K562 (cell line): ENCODE results near the gene MORC4. TPM values are rescaled to one million over a fixed set of nuclear protein-coding genes. Genes with fewer than 3 reads are reported as not detected.

Source experiments
- ATAC-seq: fragments of 200-7000 bp; cut with Tn5 transposase; 3 replicates; pipeline ENCODE4 v1.9.1; 2020; ENCODE audit warnings: moderate library complexity
- BruUV-seq: library from RNA; stranded (reverse); fragments of 400-500 nt; replicated peaks from 2 replicates; lab custom pipeline; 2021; lab: Mats Ljungman, UMichigan
- CTCF ChIA-PET: fragments of 300-600 bp; formaldehyde crosslinking; extraction: SDS; loops from one replicate; lab custom pipeline; 2021; ENCODE audit warnings: low intra/inter-chr PET ratio; lab: Yijun Ruan, JAX
- POLR2A ChIA-PET: fragments of 300-600, 350-650 bp; sonication (Branson Sonifier 250); formaldehyde crosslinking; extraction: SDS; loops from one replicate; lab custom pipeline; 2021; ENCODE audit warnings: antibody characterized with exemption, inconsistent platforms; lab: Yijun Ruan, JAX
- DNase-seq, 4 experiments: peaks; one replicate each; pipeline versions ENCODE4 v3.0.0 to v3.0.0-alpha.2; 2011 to 2018; ENCODE audit warnings: low spot score in 3 of 4, mixed read lengths in 3 of 4; ENCODE audit errors: extremely low read depth in 1 of 4
- FAIRE-seq: peaks from 2 replicates; lab custom pipeline; 2011; peaks lifted over from hg19 to GRCh38; lab: Jason Lieb, UNC
- H2AFZ ChIP-seq: 2 replicates; pipeline ENCODE4 v1.6.0; 2011; ENCODE audit warnings: low read depth, low read length, control low read depth, inconsistent platforms
- H3K27ac ChIP-seq: fragments of 200-600 bp; 3 replicates; pipeline ENCODE4 v1.8.0; 2011; ENCODE audit warnings: low read depth, mild to moderate bottlenecking, control low read depth, inconsistent platforms, low read length, moderate library complexity, mixed read lengths; ENCODE audit errors: extremely low read depth
- H3K27me3 ChIP-seq, 2 experiments: fragments of 300-600 bp in 1 of 2; 2 replicates in 1 of 2; 3 replicates in 1 of 2; pipeline versions ENCODE4 v1.6.0 to v1.8.0; 2011; ENCODE audit warnings: inconsistent platforms in 2 of 2, low read length in 2 of 2, mild to moderate bottlenecking in 1 of 2, mixed read lengths in 1 of 2, moderate library complexity in 1 of 2; ENCODE audit not compliant: control insufficient read depth in 2 of 2, insufficient read depth in 2 of 2
- H3K36me3 ChIP-seq: fragments of 300-600 bp; 3 replicates; pipeline ENCODE4 v1.8.0; 2011; ENCODE audit warnings: mild to moderate bottlenecking, low read length, inconsistent platforms; ENCODE audit not compliant: control insufficient read depth, insufficient read depth
- H3K4me1 ChIP-seq, 2 experiments: fragments of 200-600 bp in 1 of 2; replicated peaks in 1 of 2; 2 replicates in 1 of 2; 3 replicates in 1 of 2; pipeline versions ENCODE4 v1.5.1 to v1.8.0; 2011; ENCODE audit warnings: inconsistent platforms in 2 of 2, low read length in 2 of 2, mild to moderate bottlenecking in 1 of 2, mixed read lengths in 1 of 2, moderate library complexity in 1 of 2; ENCODE audit not compliant: control insufficient read depth in 2 of 2, insufficient read depth in 2 of 2
- H3K4me2 ChIP-seq: 2 replicates; pipeline ENCODE4 v1.6.1; 2011; ENCODE audit warnings: low read length, control low read depth, inconsistent platforms, mixed read lengths; ENCODE audit not compliant: insufficient read depth
- H3K4me3 ChIP-seq: fragments of 200-600 bp; sonication (generic), shearing (Covaris generic); 2 replicates; pipeline ENCODE4 v1.5.1; 2016; ENCODE audit warnings: control low read depth, inconsistent platforms
- H3K79me2 ChIP-seq: fragments of 200-600 bp; 3 replicates; pipeline ENCODE4 v1.8.0; 2011; ENCODE audit warnings: low read length, inconsistent platforms; ENCODE audit not compliant: control insufficient read depth, insufficient read depth
- H3K9ac ChIP-seq, 2 experiments: 2 replicates each; pipeline versions ENCODE4 v1.6.0 to v1.6.1; 2011; ENCODE audit warnings: low read depth in 2 of 2, low read length in 2 of 2, control low read depth in 1 of 2, inconsistent platforms in 1 of 2, mild to moderate bottlenecking in 1 of 2, mixed read lengths in 1 of 2; ENCODE audit not compliant: insufficient read depth in 1 of 2
- H3K9me1 ChIP-seq: one replicate; pipeline ENCODE4 v1.6.0; 2011; ENCODE audit warnings: inconsistent platforms, mild to moderate bottlenecking, low read length, moderate library complexity; ENCODE audit not compliant: control insufficient read depth, insufficient read depth
- H3K9me3 ChIP-seq: replicated peaks from 2 replicates; pipeline ENCODE4 v1.5.1; 2011; ENCODE audit warnings: low read depth, low read length, inconsistent platforms; ENCODE audit not compliant: control insufficient read depth, insufficient read depth
- H4K20me1 ChIP-seq: replicated peaks from 2 replicates; pipeline ENCODE4 v1.6.1; 2011; ENCODE audit warnings: low read length, inconsistent platforms, mixed read lengths; ENCODE audit not compliant: control insufficient read depth, insufficient read depth
- BCOR ChIP-seq: fragments of 450-650 bp; IDR thresholded peaks from 2 replicates; pipeline ENCODE4 v1.6.1; 2016
- BRD9 ChIP-seq: fragments of 450-650 bp; IDR thresholded peaks from 2 replicates; pipeline ENCODE4 v1.6.1; 2018; ENCODE audit warnings: low read depth; ENCODE audit not compliant: partially characterized antibody
- CBX1 ChIP-seq: sonication (generic); IDR thresholded peaks from 2 replicates; pipeline ENCODE4 v1.6.1; 2016; ENCODE audit warnings: antibody characterized with exemption, low read depth, mild to moderate bottlenecking
- HDAC3 ChIP-seq: fragments of 450-650 bp; IDR thresholded peaks from 2 replicates; pipeline ENCODE4 v1.6.1; 2018; ENCODE audit warnings: borderline replicate concordance, mild to moderate bottlenecking, moderate library complexity; ENCODE audit not compliant: partially characterized antibody
- MCM7 ChIP-seq, 2 experiments: fragments of 450-650 bp; IDR thresholded peaks; 2 replicates each; pipeline ENCODE4 v1.6.1; 2016 to 2018
- PCBP2 ChIP-seq: fragments of 200-400 bp; formaldehyde crosslinking; IDR thresholded peaks from 2 replicates; pipeline ENCODE4 v1.6.1; 2018; ENCODE audit warnings: low read length, low read depth, mild to moderate bottlenecking, moderate library complexity; ENCODE audit not compliant: poor library complexity, severe bottlenecking
- SMARCB1 ChIP-seq: IDR thresholded peaks from 2 replicates; pipeline ENCODE4 v1.6.1; 2011; ENCODE audit warnings: improper control_type of control experiment, low read depth; ENCODE audit not compliant: insufficient read length
- ZFX ChIP-seq: sonication (generic); formaldehyde crosslinking; IDR thresholded peaks from 2 replicates; pipeline ENCODE4 v1.8.0; 2022; ENCODE audit warnings: mild to moderate bottlenecking, missing genetic modification reagents, moderate library complexity
- ZNF778 ChIP-seq: fragments of 450-650 bp; formaldehyde crosslinking; IDR thresholded peaks from 2 replicates; pipeline ENCODE4 v1.4.0; 2020; ENCODE audit warnings: mild to moderate bottlenecking, moderate library complexity
- WGBS: fragments of 100-300 bp; shearing (Covaris generic); methylation state at CpG from one replicate; pipeline ENCODE4 v1.1.6; 2016; ENCODE audit warnings: low coverage, mixed read lengths; ENCODE audit not compliant: insufficient coverage; ENCODE audit errors: missing lambda C conversion rate; 5-methylcytosine and 5-hydroxymethylcytosine counted together
- in situ Hi-C: fragments of 300-500 bp; cut with MboI; formaldehyde crosslinking; loops from 4 replicates; pipeline ENCODE4 v1.15.0; 2018; ENCODE audit warnings: inconsistent platforms, mixed read lengths
- intact Hi-C: fragments of 100-400 bp; cut with micrococcal nuclease; formaldehyde crosslinking; loops from 2 replicates; pipeline ENCODE4 v1.14.2; 2022
- polyA plus RNA-seq, 8 experiments: library from polyadenylated mRNA; depleted of rRNA in 4 of 8; stranded (reverse) in 5 of 8; unstranded in 3 of 8; fragments of >200 nt; fragmentation: Nextera tagmentation in 2 of 8; fragmentation: Illumina TruSeq in 1 of 8; extraction: Ambion mirVana in 2 of 8; extraction: Trizol in 1 of 8; gene quantifications; 2 replicates each; pipeline versions ENCODE4 v1.2.1 to v1.2.3, GENCODE V29; 2011 to 2014; ENCODE audit warnings: inconsistent platforms in 1 of 8, missing spikeins in 1 of 8
- total RNA-seq, 7 experiments: library from RNA; depleted of rRNA in 6 of 7; stranded (reverse); fragments of >200 nt in 6 of 7; fragmentation: Illumina TruSeq in 2 of 7; extraction: Trizol in 2 of 7; gene quantifications; 2 replicates each; pipeline versions ENCODE4 v1.2.1 to v1.2.3, GENCODE V29; 2011 to 2021; ENCODE audit warnings: low replicate concordance in 1 of 7

MORC4 gene
- total and polyA plus RNA-seq, 9 of the 15 experiments (the other 6 are each of a cell fraction or from before 2014, with no cell fraction given) = 0.04 to 0.53 (median 0.18) TPM

GRCh38 chrX:106901341-106901740 lies 98.7 kb downstream of the MORC4 start:
- in situ Hi-C loops = no loop called here
- H3K27me3 ChIP-seq = no peaks in the 10 kb centered on the region; a peak in 1 of 5 replicates
- ChIA-PET POLR2A (no interaction called here), CTCF (no interaction called here)
- H3K4me3 ChIP-seq = no peak overlapping the region
- no peaks in the 10 kb centered on the region for H3K4me1 ChIP-seq
- no peak for TF ChIP-seq BRD9
- no peak for TF ChIP-seq ZFX (CRISPR knock-in tag)
- TF ChIP-seq MCM7 (IDR thresholded peaks at IDR 0.05) = no peak
- TF ChIP-seq CBX1 = no peak
- no peak for TF ChIP-seq SMARCB1
- no peak for TF ChIP-seq HDAC3
- no peak for TF ChIP-seq ZNF778 (CRISPR knock-in tag)
- no peak for TF ChIP-seq BCOR
- TF ChIP-seq PCBP2 = no peak
- no peaks in the 10 kb centered on the region for H3K36me3 ChIP-seq
- H4K20me1 ChIP-seq = no peaks in the 10 kb centered on the region
- no peak overlapping the region for H3K4me2 ChIP-seq
- no peak overlapping the region for H2AFZ ChIP-seq
- BruUV-seq = no TSS peak
- ATAC-seq (no peak), DNase-seq (no peak), FAIRE-seq (no peak)
- no peaks in the 10 kb centered on the region for H3K79me2 ChIP-seq
- no peak overlapping the region for H3K27ac ChIP-seq
- H3K9ac ChIP-seq = no peak overlapping the region
- H3K9me3 ChIP-seq = no peaks in the 10 kb centered on the region
- 8% methylated on average over 3 of the region's 3 CpGs for WGBS
- intact Hi-C loops = no loop called here
- H3K9me1 ChIP-seq = no peaks in the 10 kb centered on the region
